Liver (tissue), 3 donors: ENCODE data around the gene ALG1.
"Not testable (repeated sequence)": the region's sequence is repeated elsewhere in the genome, so short reads cannot be mapped to it uniquely, and the experiment has no call there.

Source experiments
- HNF4G ChIP-seq: IDR thresholded peaks from 2 replicates; pipeline ENCODE4 v1.6.1; 2016; ENCODE audit warnings: antibody characterized with exemption
- SP1 ChIP-seq: IDR thresholded peaks from 2 replicates; pipeline ENCODE4 v1.6.1; 2018; ENCODE audit warnings: antibody characterized with exemption, mild to moderate bottlenecking
- TF ChIP-seq, protein P1 (sequence below): IDR thresholded peaks from 2 replicates; pipeline ENCODE4 v1.6.1; 2016; ENCODE audit warnings: antibody characterized with exemption, mild to moderate bottlenecking
- TF ChIP-seq, protein P2 (sequence below): fragments of 150-350 bp; IDR thresholded peaks from 2 replicates; pipeline ENCODE4 v1.5.1; 2017; ENCODE audit warnings: improper control_type of control experiment, low read depth, low read length; ENCODE audit not compliant: missing input control
- donor health status: healthy.
- donor health status: healthy.

DNA sequence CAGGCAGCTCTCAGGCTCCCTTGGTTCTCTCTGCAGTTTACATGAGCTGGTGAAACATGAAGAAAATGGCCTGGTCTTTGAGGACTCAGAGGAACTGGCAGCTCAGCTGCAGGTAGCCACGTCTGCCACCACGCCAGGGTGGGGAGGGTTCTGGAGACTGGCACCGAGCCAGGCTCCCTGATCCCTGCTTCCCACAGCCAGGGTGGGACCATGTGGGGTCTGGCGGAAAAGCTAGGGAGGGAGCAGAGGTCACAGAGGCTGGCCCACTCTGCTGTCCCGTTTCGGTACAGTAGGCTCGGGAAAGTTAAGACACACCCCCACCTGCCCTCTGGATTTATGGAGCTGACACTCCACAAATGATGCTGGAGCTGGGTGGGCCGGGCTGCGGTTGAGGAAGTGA, 12.0 kb downstream of the ALG1 start:
- TF ChIP-seq, protein P1, sequence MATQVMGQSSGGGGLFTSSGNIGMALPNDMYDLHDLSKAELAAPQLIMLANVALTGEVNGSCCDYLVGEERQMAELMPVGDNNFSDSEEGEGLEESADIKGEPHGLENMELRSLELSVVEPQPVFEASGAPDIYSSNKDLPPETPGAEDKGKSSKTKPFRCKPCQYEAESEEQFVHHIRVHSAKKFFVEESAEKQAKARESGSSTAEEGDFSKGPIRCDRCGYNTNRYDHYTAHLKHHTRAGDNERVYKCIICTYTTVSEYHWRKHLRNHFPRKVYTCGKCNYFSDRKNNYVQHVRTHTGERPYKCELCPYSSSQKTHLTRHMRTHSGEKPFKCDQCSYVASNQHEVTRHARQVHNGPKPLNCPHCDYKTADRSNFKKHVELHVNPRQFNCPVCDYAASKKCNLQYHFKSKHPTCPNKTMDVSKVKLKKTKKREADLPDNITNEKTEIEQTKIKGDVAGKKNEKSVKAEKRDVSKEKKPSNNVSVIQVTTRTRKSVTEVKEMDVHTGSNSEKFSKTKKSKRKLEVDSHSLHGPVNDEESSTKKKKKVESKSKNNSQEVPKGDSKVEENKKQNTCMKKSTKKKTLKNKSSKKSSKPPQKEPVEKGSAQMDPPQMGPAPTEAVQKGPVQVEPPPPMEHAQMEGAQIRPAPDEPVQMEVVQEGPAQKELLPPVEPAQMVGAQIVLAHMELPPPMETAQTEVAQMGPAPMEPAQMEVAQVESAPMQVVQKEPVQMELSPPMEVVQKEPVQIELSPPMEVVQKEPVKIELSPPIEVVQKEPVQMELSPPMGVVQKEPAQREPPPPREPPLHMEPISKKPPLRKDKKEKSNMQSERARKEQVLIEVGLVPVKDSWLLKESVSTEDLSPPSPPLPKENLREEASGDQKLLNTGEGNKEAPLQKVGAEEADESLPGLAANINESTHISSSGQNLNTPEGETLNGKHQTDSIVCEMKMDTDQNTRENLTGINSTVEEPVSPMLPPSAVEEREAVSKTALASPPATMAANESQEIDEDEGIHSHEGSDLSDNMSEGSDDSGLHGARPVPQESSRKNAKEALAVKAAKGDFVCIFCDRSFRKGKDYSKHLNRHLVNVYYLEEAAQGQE = not testable (repeated sequence)
- TF ChIP-seq HNF4G, SP1: not testable (repeated sequence)
- TF ChIP-seq, protein P2, sequence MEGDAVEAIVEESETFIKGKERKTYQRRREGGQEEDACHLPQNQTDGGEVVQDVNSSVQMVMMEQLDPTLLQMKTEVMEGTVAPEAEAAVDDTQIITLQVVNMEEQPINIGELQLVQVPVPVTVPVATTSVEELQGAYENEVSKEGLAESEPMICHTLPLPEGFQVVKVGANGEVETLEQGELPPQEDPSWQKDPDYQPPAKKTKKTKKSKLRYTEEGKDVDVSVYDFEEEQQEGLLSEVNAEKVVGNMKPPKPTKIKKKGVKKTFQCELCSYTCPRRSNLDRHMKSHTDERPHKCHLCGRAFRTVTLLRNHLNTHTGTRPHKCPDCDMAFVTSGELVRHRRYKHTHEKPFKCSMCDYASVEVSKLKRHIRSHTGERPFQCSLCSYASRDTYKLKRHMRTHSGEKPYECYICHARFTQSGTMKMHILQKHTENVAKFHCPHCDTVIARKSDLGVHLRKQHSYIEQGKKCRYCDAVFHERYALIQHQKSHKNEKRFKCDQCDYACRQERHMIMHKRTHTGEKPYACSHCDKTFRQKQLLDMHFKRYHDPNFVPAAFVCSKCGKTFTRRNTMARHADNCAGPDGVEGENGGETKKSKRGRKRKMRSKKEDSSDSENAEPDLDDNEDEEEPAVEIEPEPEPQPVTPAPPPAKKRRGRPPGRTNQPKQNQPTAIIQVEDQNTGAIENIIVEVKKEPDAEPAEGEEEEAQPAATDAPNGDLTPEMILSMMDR = not testable (repeated sequence)
